ENCODE results near the gene RBFOX2.
"Not testable (repeated sequence)": the region's sequence is repeated elsewhere in the genome, so short reads cannot be mapped to it uniquely, and the experiment has no call there.

Gene RBFOX2

GRCh38 chr22:35754761-35755160, 273.9 kb downstream of the RBFOX2 start:
- DNase-seq = no peak

- DNase-seq = no peak
These were observed 275.8 kb downstream of the RBFOX2 start for GRCh38 chr22:35752863-35753189.

- no peak for DNase-seq
These were observed 276.4 kb downstream of the RBFOX2 start for GRCh38 chr22:35752006-35752862.

- DNase-seq = no peak
These were observed 278.8 kb downstream of the RBFOX2 start for GRCh38 chr22:35749808-35750207.

- DNase-seq = no peak
These were observed 281.5 kb downstream of the RBFOX2 start for GRCh38 chr22:35746946-35747703.

GRCh38 chr22:35746248-35746647, 282.4 kb downstream of the RBFOX2 start:
- DNase-seq = no peak

- no peak for DNase-seq
These were observed 285.2 kb downstream of the RBFOX2 start for GRCh38 chr22:35743326-35743860.

GRCh38 chr22:35742342-35743100, 286.1 kb downstream of the RBFOX2 start:
- DNase-seq = peak; percentile 93

GRCh38 chr22:35740616-35741015, 288.0 kb downstream of the RBFOX2 start:
- no peak for DNase-seq

- DNase-seq = no peak
These were observed 288.7 kb downstream of the RBFOX2 start for GRCh38 chr22:35739931-35740380.

GRCh38 chr22:35739076-35739930, 289.3 kb downstream of the RBFOX2 start:
- peak; percentile 12 for DNase-seq

GRCh38 chr22:35737886-35738285, 290.7 kb downstream of the RBFOX2 start:
- DNase-seq = not testable (repeated sequence)

- no peak for DNase-seq
These were observed 291.9 kb downstream of the RBFOX2 start for GRCh38 chr22:35736701-35737100.

GRCh38 chr22:35736166-35736565, 292.5 kb downstream of the RBFOX2 start:
- DNase-seq = no peak

GRCh38 chr22:35735542-35735941, 293.1 kb downstream of the RBFOX2 start:
- no peak for DNase-seq

- no peak for DNase-seq
These were observed 294.2 kb downstream of the RBFOX2 start for GRCh38 chr22:35734517-35734827.

- DNase-seq = no peak
These were observed 294.7 kb downstream of the RBFOX2 start for GRCh38 chr22:35733791-35734516.

GRCh38 chr22:35733036-35733435, 295.6 kb downstream of the RBFOX2 start:
- no peak for DNase-seq

GRCh38 chr22:35732116-35732515, 296.5 kb downstream of the RBFOX2 start:
- DNase-seq = no peak

GRCh38 chr22:35731321-35731720, 297.3 kb downstream of the RBFOX2 start:
- DNase-seq = no peak

- no peak for DNase-seq
These were observed 299.3 kb downstream of the RBFOX2 start for GRCh38 chr22:35729309-35729698.
